ENCODE measurements around the gene TBR1.

The TBR1 gene

GRCh38 chr2:161430386-161430785 is 14.3 kb downstream of the TBR1 start:
- DNase-seq, result no peak

- DNase-seq, result no peak
Observed at GRCh38 chr2:161432107-161432506, 16.0 kb downstream of the TBR1 start.

GRCh38 chr2:161434118-161434517 is 18.0 kb downstream of the TBR1 start:
- no peak for DNase-seq

- DNase-seq, result no peak
Observed at GRCh38 chr2:161436411-161436810, 20.3 kb downstream of the TBR1 start.

GRCh38 chr2:161438598-161438997 is 22.5 kb downstream of the TBR1 start:
- DNase-seq, result no peak

- no peak for DNase-seq
Observed at GRCh38 chr2:161445097-161445496, 29.0 kb downstream of the TBR1 start.

- DNase-seq, result no peak
Observed at GRCh38 chr2:161448431-161448830, 32.3 kb downstream of the TBR1 start.

GRCh38 chr2:161471631-161472030 is 55.5 kb downstream of the TBR1 start:
- no peak for DNase-seq

- no peak for DNase-seq
Observed at GRCh38 chr2:161474920-161475319, 58.8 kb downstream of the TBR1 start.

Measured in activated effector memory CD4-positive, alpha-beta T cell treated with Interleukin-2 at 50 U/mL for 16 hours (primary cell).